ENCODE results near the gene PTRH1. TPM values are rescaled to one million over a fixed set of nuclear protein-coding genes. Genes with fewer than 3 reads are reported as not detected.

PTRH1 gene
- total and polyA plus RNA-seq, 2 of the 13 experiments (the other 11 are each of a cell fraction or from before 2014, with no cell fraction given), result 4.0 to 10.4 TPM

DNA sequence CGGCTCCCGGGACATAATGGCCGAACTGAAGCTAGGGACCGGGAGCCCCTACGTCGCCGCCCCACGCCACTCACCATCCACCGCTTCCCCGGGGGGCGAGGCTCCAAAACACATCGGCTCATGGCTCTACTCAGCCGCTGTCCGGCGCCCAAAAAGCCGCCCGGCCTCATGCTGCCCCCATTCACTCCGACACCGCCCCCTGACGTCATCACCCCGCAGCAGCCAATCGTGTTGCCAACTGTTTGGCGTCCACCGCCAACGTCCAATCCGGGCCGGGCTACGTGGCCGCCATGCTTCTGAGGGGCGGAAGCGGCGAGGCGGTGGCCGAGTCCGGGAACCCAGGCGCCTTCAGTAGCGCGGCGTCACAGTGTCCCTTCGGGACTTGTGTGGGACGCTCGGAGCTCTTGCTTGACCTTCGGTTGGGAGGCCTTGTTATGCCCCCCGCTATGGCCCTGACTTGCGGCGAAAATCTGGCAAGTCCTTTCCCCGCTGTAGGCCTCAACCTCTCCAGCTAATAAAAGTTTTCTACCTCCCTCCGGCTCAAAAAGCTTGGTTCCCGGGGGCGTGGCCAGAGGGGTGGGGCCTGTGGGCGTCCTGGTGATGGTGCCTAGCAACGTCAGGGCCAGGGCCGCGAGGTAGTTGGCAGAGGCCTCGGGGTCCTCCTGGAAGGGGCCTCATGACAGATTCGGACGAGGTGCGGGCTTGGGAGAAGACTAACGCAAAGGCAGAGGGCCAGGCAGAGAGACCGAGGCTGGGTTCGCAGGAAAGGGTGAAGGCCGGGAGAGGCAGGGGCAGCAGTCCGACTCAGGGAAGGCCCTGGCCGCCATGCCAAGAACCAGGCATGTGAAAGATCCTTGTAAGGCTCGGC is at the start of gene PTRH1, which contains the start of gene TTC16 (continued):
- TF ChIP-seq FOXK1 (CRISPR knock-in tag; IDR thresholded peaks at IDR 0.05; ENCODE audit: borderline replicate concordance, low read depth) (peak; percentile 77), KLF6 (CRISPR knock-in tag; IDR thresholded peaks at IDR 0.05) (peak; percentile 13; the same call in 1 of the 2 replicates), ZNF484 (CRISPR knock-in tag; IDR thresholded peaks at IDR 0.05; ENCODE audit: borderline replicate concordance, low read depth) (no peak), TARDBP (CRISPR knock-in tag; IDR thresholded peaks at IDR 0.05) (0 out of 2 replicates have a peak, but pooled peaks have one; percentile 37), ZNF24 (IDR thresholded peaks at IDR 0.05) (no peak), ZNF713 (CRISPR knock-in tag; IDR thresholded peaks at IDR 0.05) (no peak), REPIN1 (CRISPR knock-in tag; IDR thresholded peaks at IDR 0.05; ENCODE audit: borderline replicate concordance, low read depth) (no peak), ZNF891 (CRISPR knock-in tag; IDR thresholded peaks at IDR 0.05) (no peak), KDM4B (CRISPR knock-in tag; IDR thresholded peaks at IDR 0.05) (no peak), HOXA7 (CRISPR knock-in tag; IDR thresholded peaks at IDR 0.05) (no peak), SRY (CRISPR knock-in tag; IDR thresholded peaks at IDR 0.05) (peak; percentile 32; the same call in 1 of the 2 replicates), ZNF772 (CRISPR knock-in tag; IDR thresholded peaks at IDR 0.05) (no peak; the same call in none of the 2 replicates), NFYB (CRISPR knock-in tag; IDR thresholded peaks at IDR 0.05) (peak; percentile 96), ZNF34 (CRISPR knock-in tag; IDR thresholded peaks at IDR 0.05; ENCODE audit: borderline replicate concordance) (no peak), HES4 (CRISPR knock-in tag; IDR thresholded peaks at IDR 0.05; ENCODE audit: borderline replicate concordance) (no peak), ZBTB21 (CRISPR knock-in tag; IDR thresholded peaks at IDR 0.05) (0 out of 2 replicates have a peak, but pooled peaks have one; percentile 26)
- TF ChIP-seq, protein P1, sequence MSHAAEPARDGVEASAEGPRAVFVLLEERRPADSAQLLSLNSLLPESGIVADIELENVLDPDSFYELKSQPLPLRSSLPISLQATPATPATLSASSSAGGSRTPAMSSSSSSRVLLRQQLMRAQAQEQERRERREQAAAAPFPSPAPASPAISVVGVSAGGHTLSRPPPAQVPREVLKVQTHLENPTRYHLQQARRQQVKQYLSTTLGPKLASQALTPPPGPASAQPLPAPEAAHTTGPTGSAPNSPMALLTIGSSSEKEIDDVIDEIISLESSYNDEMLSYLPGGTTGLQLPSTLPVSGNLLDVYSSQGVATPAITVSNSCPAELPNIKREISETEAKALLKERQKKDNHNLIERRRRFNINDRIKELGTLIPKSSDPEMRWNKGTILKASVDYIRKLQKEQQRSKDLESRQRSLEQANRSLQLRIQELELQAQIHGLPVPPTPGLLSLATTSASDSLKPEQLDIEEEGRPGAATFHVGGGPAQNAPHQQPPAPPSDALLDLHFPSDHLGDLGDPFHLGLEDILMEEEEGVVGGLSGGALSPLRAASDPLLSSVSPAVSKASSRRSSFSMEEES (CRISPR knock-in tag; IDR thresholded peaks at IDR 0.05), result no peak
- TF ChIP-seq, protein P2, sequence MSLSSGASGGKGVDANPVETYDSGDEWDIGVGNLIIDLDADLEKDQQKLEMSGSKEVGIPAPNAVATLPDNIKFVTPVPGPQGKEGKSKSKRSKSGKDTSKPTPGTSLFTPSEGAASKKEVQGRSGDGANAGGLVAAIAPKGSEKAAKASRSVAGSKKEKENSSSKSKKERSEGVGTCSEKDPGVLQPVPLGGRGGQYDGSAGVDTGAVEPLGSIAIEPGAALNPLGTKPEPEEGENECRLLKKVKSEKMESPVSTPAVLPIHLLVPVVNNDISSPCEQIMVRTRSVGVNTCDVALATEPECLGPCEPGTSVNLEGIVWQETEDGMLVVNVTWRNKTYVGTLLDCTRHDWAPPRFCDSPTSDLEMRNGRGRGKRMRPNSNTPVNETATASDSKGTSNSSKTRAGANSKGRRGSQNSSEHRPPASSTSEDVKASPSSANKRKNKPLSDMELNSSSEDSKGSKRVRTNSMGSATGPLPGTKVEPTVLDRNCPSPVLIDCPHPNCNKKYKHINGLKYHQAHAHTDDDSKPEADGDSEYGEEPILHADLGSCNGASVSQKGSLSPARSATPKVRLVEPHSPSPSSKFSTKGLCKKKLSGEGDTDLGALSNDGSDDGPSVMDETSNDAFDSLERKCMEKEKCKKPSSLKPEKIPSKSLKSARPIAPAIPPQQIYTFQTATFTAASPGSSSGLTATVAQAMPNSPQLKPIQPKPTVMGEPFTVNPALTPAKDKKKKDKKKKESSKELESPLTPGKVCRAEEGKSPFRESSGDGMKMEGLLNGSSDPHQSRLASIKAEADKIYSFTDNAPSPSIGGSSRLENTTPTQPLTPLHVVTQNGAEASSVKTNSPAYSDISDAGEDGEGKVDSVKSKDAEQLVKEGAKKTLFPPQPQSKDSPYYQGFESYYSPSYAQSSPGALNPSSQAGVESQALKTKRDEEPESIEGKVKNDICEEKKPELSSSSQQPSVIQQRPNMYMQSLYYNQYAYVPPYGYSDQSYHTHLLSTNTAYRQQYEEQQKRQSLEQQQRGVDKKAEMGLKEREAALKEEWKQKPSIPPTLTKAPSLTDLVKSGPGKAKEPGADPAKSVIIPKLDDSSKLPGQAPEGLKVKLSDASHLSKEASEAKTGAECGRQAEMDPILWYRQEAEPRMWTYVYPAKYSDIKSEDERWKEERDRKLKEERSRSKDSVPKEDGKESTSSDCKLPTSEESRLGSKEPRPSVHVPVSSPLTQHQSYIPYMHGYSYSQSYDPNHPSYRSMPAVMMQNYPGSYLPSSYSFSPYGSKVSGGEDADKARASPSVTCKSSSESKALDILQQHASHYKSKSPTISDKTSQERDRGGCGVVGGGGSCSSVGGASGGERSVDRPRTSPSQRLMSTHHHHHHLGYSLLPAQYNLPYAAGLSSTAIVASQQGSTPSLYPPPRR (CRISPR knock-in tag; IDR thresholded peaks at IDR 0.05; ENCODE audit: borderline replicate concordance), result no peak
- TF ChIP-seq, protein P3, sequence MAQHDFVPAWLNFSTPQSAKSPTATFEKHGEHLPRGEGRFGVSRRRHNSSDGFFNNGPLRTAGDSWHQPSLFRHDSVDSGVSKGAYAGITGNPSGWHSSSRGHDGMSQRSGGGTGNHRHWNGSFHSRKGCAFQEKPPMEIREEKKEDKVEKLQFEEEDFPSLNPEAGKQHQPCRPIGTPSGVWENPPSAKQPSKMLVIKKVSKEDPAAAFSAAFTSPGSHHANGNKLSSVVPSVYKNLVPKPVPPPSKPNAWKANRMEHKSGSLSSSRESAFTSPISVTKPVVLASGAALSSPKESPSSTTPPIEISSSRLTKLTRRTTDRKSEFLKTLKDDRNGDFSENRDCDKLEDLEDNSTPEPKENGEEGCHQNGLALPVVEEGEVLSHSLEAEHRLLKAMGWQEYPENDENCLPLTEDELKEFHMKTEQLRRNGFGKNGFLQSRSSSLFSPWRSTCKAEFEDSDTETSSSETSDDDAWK (CRISPR knock-in tag; IDR thresholded peaks at IDR 0.05), result no peak
- TF ChIP-seq, protein P4, sequence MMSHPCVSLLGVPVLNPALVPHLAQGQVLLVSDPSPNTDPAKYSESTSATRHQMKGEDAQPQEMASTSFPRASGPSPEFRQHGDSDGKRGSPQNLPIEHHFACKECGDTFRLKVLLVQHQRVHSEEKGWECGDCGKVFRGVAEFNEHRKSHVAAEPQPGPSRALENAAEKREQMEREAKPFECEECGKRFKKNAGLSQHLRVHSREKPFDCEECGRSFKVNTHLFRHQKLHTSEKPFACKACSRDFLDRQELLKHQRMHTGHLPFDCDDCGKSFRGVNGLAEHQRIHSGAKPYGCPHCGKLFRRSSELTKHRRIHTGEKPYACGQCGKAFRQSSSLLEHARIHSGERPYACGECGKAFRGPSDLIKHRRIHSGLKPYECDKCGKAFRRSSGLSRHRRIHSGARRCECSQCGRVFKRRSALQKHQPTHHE (CRISPR knock-in tag; IDR thresholded peaks at IDR 0.05; ENCODE audit: borderline replicate concordance), result 0 out of 2 replicates have a peak, but pooled peaks have one; percentile 34
